K562 (cell line): ENCODE measurements around the gene P2RY11. TPM values are rescaled to one million over a fixed set of nuclear protein-coding genes. Genes with fewer than 3 reads are reported as not detected.
A peak's percentile ranks its signal among the peaks of the same experiment; 100 is the strongest.

ENCODE experiments used
- ATAC-seq: fragments of 200-7000 bp; cut with Tn5 transposase; 3 replicates; pipeline ENCODE4 v1.9.1; 2020; ENCODE audit warnings: moderate library complexity
- BruUV-seq: library from RNA; stranded (reverse); fragments of 400-500 nt; replicated peaks from 2 replicates; lab custom pipeline; 2021; lab: Mats Ljungman, UMichigan
- CTCF ChIA-PET: fragments of 300-600 bp; formaldehyde crosslinking; extraction: SDS; loops from one replicate; lab custom pipeline; 2021; ENCODE audit warnings: low intra/inter-chr PET ratio; lab: Yijun Ruan, JAX
- POLR2A ChIA-PET: fragments of 300-600, 350-650 bp; sonication (Branson Sonifier 250); formaldehyde crosslinking; extraction: SDS; loops from one replicate; lab custom pipeline; 2021; ENCODE audit warnings: antibody characterized with exemption, inconsistent platforms; lab: Yijun Ruan, JAX
- DNase-seq, 4 experiments: peaks; one replicate each; pipeline versions ENCODE4 v3.0.0 to v3.0.0-alpha.2; 2011 to 2018; ENCODE audit warnings: low spot score in 3 of 4, mixed read lengths in 3 of 4; ENCODE audit errors: extremely low read depth in 1 of 4
- FAIRE-seq: peaks from 2 replicates; lab custom pipeline; 2011; peaks lifted over from hg19 to GRCh38; lab: Jason Lieb, UNC
- H2AFZ ChIP-seq: 2 replicates; pipeline ENCODE4 v1.6.0; 2011; ENCODE audit warnings: low read depth, low read length, control low read depth, inconsistent platforms
- H3K27ac ChIP-seq: fragments of 200-600 bp; 3 replicates; pipeline ENCODE4 v1.8.0; 2011; ENCODE audit warnings: low read depth, mild to moderate bottlenecking, control low read depth, inconsistent platforms, low read length, moderate library complexity, mixed read lengths; ENCODE audit errors: extremely low read depth
- H3K27me3 ChIP-seq, 2 experiments: fragments of 300-600 bp in 1 of 2; 2 replicates in 1 of 2; 3 replicates in 1 of 2; pipeline versions ENCODE4 v1.6.0 to v1.8.0; 2011; ENCODE audit warnings: inconsistent platforms in 2 of 2, low read length in 2 of 2, mild to moderate bottlenecking in 1 of 2, mixed read lengths in 1 of 2, moderate library complexity in 1 of 2; ENCODE audit not compliant: control insufficient read depth in 2 of 2, insufficient read depth in 2 of 2
- H3K36me3 ChIP-seq: fragments of 300-600 bp; 3 replicates; pipeline ENCODE4 v1.8.0; 2011; ENCODE audit warnings: mild to moderate bottlenecking, low read length, inconsistent platforms; ENCODE audit not compliant: control insufficient read depth, insufficient read depth
- H3K4me1 ChIP-seq, 2 experiments: fragments of 200-600 bp in 1 of 2; replicated peaks in 1 of 2; 2 replicates in 1 of 2; 3 replicates in 1 of 2; pipeline versions ENCODE4 v1.5.1 to v1.8.0; 2011; ENCODE audit warnings: inconsistent platforms in 2 of 2, low read length in 2 of 2, mild to moderate bottlenecking in 1 of 2, mixed read lengths in 1 of 2, moderate library complexity in 1 of 2; ENCODE audit not compliant: control insufficient read depth in 2 of 2, insufficient read depth in 2 of 2
- H3K4me2 ChIP-seq: 2 replicates; pipeline ENCODE4 v1.6.1; 2011; ENCODE audit warnings: low read length, control low read depth, inconsistent platforms, mixed read lengths; ENCODE audit not compliant: insufficient read depth
- H3K4me3 ChIP-seq: fragments of 200-600 bp; sonication (generic), shearing (Covaris generic); 2 replicates; pipeline ENCODE4 v1.5.1; 2016; ENCODE audit warnings: control low read depth, inconsistent platforms
- H3K79me2 ChIP-seq: fragments of 200-600 bp; 3 replicates; pipeline ENCODE4 v1.8.0; 2011; ENCODE audit warnings: low read length, inconsistent platforms; ENCODE audit not compliant: control insufficient read depth, insufficient read depth
- H3K9ac ChIP-seq, 2 experiments: 2 replicates each; pipeline versions ENCODE4 v1.6.0 to v1.6.1; 2011; ENCODE audit warnings: low read depth in 2 of 2, low read length in 2 of 2, control low read depth in 1 of 2, inconsistent platforms in 1 of 2, mild to moderate bottlenecking in 1 of 2, mixed read lengths in 1 of 2; ENCODE audit not compliant: insufficient read depth in 1 of 2
- H3K9me1 ChIP-seq: one replicate; pipeline ENCODE4 v1.6.0; 2011; ENCODE audit warnings: inconsistent platforms, mild to moderate bottlenecking, low read length, moderate library complexity; ENCODE audit not compliant: control insufficient read depth, insufficient read depth
- H3K9me3 ChIP-seq: replicated peaks from 2 replicates; pipeline ENCODE4 v1.5.1; 2011; ENCODE audit warnings: low read depth, low read length, inconsistent platforms; ENCODE audit not compliant: control insufficient read depth, insufficient read depth
- H4K20me1 ChIP-seq: replicated peaks from 2 replicates; pipeline ENCODE4 v1.6.1; 2011; ENCODE audit warnings: low read length, inconsistent platforms, mixed read lengths; ENCODE audit not compliant: control insufficient read depth, insufficient read depth
- BCOR ChIP-seq: fragments of 450-650 bp; IDR thresholded peaks from 2 replicates; pipeline ENCODE4 v1.6.1; 2016
- CEBPG ChIP-seq, 3 experiments: fragments of 200-800 bp in 1 of 3; sonication (Bioruptor generic) in 1 of 3; sonication (generic) in 1 of 3; formaldehyde crosslinking in 1 of 3; IDR thresholded peaks in 2 of 3; conservative IDR thresholded peaks in 1 of 3; 2 replicates each; pipeline versions ENCODE4 v1.6.1 to v1.8.0; 2016 to 2022; ENCODE audit warnings: missing compliant biosample characterization in 2 of 3, missing genetic modification characterization in 2 of 3, mild to moderate bottlenecking in 1 of 3, missing genetic modification reagents in 1 of 3
- KDM1A ChIP-seq, 2 experiments: fragments of 450-650 bp; IDR thresholded peaks; 2 replicates each; pipeline ENCODE4 v1.6.1; 2016; ENCODE audit warnings: mild to moderate bottlenecking in 2 of 2
- ZKSCAN8 ChIP-seq: fragments of 200-800 bp; sonication (Bioruptor generic); IDR thresholded peaks from 2 replicates; pipeline ENCODE4 v1.6.1; 2016; ENCODE audit warnings: missing genetic modification characterization, missing compliant biosample characterization
- ZNF24 ChIP-seq: fragments of 450-650 bp; IDR thresholded peaks from 2 replicates; pipeline ENCODE4 v1.6.1; 2016
- WGBS: fragments of 100-300 bp; shearing (Covaris generic); methylation state at CpG from one replicate; pipeline ENCODE4 v1.1.6; 2016; ENCODE audit warnings: low coverage, mixed read lengths; ENCODE audit not compliant: insufficient coverage; ENCODE audit errors: missing lambda C conversion rate; 5-methylcytosine and 5-hydroxymethylcytosine counted together
- in situ Hi-C: fragments of 300-500 bp; cut with MboI; formaldehyde crosslinking; loops from 4 replicates; pipeline ENCODE4 v1.15.0; 2018; ENCODE audit warnings: inconsistent platforms, mixed read lengths
- intact Hi-C: fragments of 100-400 bp; cut with micrococcal nuclease; formaldehyde crosslinking; loops from 2 replicates; pipeline ENCODE4 v1.14.2; 2022
- polyA plus RNA-seq, 8 experiments: library from polyadenylated mRNA; depleted of rRNA in 4 of 8; stranded (reverse) in 5 of 8; unstranded in 3 of 8; fragments of >200 nt; fragmentation: Nextera tagmentation in 2 of 8; fragmentation: Illumina TruSeq in 1 of 8; extraction: Ambion mirVana in 2 of 8; extraction: Trizol in 1 of 8; gene quantifications; 2 replicates each; pipeline versions ENCODE4 v1.2.1 to v1.2.3, GENCODE V29; 2011 to 2014; ENCODE audit warnings: inconsistent platforms in 1 of 8, missing spikeins in 1 of 8
- total RNA-seq, 7 experiments: library from RNA; depleted of rRNA in 6 of 7; stranded (reverse); fragments of >200 nt in 6 of 7; fragmentation: Illumina TruSeq in 2 of 7; extraction: Trizol in 2 of 7; gene quantifications; 2 replicates each; pipeline versions ENCODE4 v1.2.1 to v1.2.3, GENCODE V29; 2011 to 2021; ENCODE audit warnings: low replicate concordance in 1 of 7

The P2RY11 gene
- total and polyA plus RNA-seq, 9 of the 15 experiments (the other 6 are each of a cell fraction or from before 2014, with no cell fraction given), result 0.03 to 10.1 (median 1.5) TPM

DNA sequence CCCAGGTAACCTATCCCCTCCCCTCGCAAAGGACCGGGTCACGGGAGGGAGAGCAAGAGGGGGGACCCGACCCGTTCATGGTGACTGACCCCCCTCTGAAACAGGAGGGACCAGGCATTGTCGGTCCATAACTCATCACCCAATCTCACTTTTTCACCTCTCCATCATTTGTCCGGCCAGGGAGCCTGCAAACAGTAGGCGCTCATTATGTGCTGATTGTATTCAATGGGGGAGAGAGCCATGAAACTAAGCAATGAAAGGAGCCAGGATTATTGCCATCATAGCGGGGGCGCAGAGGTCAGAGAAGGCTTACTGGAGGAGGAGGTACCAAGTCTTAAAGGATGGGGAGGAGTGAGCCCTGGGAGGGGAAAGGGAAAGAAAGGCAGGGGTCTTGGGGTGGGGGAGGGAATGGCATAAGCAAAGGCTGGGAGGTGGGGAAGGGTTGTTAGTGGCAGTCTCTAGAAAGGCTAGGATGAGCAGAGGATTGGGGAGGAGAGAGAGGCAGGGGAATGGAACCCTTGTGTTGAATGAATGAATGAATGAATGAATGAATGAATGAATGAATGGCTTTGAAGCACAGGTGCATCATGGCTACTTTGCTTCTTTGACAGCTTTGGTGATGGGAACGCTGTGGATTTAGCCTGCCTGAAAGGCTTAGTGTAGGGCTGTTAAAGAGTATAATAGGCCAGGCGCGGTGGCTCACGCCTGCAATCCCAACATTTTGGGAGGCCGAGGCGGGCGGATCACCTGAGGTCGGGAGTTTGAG is 24.0 kb upstream of the P2RY11 start:
- Histone ChIP-seq H3K9me3 (no peaks in the 10 kb centered on the region), H3K4me2 (peak overlapping the region; percentile 63; the same call in 1 of the 2 replicates), H3K79me2 (peaks cover 3% of the 10 kb centered on the region; the same call in 1 of the 3 replicates), H3K9ac (peak overlapping the region in 1 of 2 experiments; percentile 92; a peak in 2 of 4 replicates), H3K36me3 (no peaks in the 10 kb centered on the region; the same call in 2 of the 3 replicates), H2AFZ (no peak overlapping the region), H3K4me3 (no peak overlapping the region), H3K27me3 (no peaks in the 10 kb centered on the region; a peak in 2 of 5 replicates), H3K4me1 (peaks cover 9 to 36% of the 10 kb centered on the region in 2 experiments; a peak in 4 of 5 replicates), H4K20me1 (peaks cover 3% of the 10 kb centered on the region; the same call in 1 of the 2 replicates), H3K9me1 (no peaks in the 10 kb centered on the region), H3K27ac (no peak overlapping the region)
- intact Hi-C loops, result loop anchor here (2.0 kb wide), 1 partner anchor 245 kb away; the partner anchor contains the start of gene RAVER1
- in situ Hi-C loops, result no loop called here
- TF ChIP-seq KDM1A (IDR thresholded peaks at IDR 0.05) (peak in 1 of 2 experiments; percentile 33; a peak in 1 of 4 replicates), BCOR (no peak), ZKSCAN8 (CRISPR knock-in tag) (peak; percentile 99), CEBPG (CRISPR knock-in tag; IDR thresholded peaks at IDR 0.05) (no peak), CEBPG (tag; conservative IDR thresholded peaks at IDR 0.05 in 1 of 2, IDR thresholded peaks at IDR 0.05 in 1 of 2) (no peak), ZNF24 (peak; percentile 98)
- WGBS, result 64% methylated on average over 14 of the region's 18 CpGs
- ATAC-seq (no peak), DNase-seq (no peak), FAIRE-seq (no peak)
- ChIA-PET CTCF (no interaction called here), POLR2A (no interaction called here)
- BruUV-seq, result no TSS peak
